ENCODE results near the gene FBXL19. TPM values are rescaled to one million over a fixed set of nuclear protein-coding genes. Genes with fewer than 3 reads are reported as not detected.

Gene FBXL19
- total and polyA plus RNA-seq, 9 of the 15 experiments (the other 6 are each of a cell fraction or from before 2014, with no cell fraction given) = 0.13 to 48.0 (median 13.5) TPM; not detected in 1

DNA sequence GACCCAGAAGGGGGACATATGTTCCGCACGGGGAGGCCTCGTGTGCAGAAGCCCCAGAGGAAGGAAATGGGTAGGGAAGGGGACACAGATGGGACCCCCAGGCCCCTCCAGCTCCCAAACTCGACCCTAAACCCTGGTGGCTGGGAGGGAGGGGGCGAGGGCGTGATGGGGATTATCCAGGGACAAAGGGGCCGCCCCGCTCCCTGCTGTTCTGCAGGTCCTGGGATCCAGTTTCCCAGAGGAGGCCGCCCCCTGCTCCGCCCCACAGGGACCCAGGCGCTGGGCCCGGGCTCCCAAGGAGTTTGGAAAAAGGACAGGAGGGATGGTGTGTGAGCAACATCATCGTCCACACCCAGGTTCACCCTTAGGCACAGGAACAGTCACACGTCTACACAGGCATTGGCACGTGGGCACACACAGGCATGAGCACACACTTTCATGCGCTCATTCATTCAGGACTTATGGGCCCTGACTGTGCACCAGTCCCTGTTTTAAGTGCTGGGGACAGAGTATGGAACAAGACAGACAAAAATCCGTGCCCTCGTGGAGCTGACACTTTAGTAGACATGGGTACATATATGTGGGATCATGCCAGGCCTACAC is 12.8 kb upstream of the FBXL19 start:
- H3K4me1 ChIP-seq (replicated peaks in 1 of 2; ENCODE audit: control insufficient read depth in 2 of 2, insufficient read depth in 2 of 2, low read length in 2 of 2) = peaks cover 0 to 4% of the 10 kb centered on the region in 2 experiments; a peak in 2 of 5 replicates
- H3K27ac ChIP-seq (ENCODE audit: extremely low read depth, low read depth, low read length) = no peak overlapping the region
- no peak overlapping the region for H2AFZ ChIP-seq (ENCODE audit: low read depth, low read length)
- BruUV-seq (replicated peaks) = no TSS peak
- no peak overlapping the region for H3K4me2 ChIP-seq (ENCODE audit: insufficient read depth, low read length)
- H3K9ac ChIP-seq (ENCODE audit: insufficient read depth in 1 of 2, low read depth in 2 of 2, low read length in 2 of 2) = no peak overlapping the region
- H4K20me1 ChIP-seq (replicated peaks; ENCODE audit: control insufficient read depth, insufficient read depth, low read length) = no peaks in the 10 kb centered on the region
- ATAC-seq (no peak), FAIRE-seq (no peak), DNase-seq (ENCODE audit: extremely low read depth in 1 of 4, low spot score in 3 of 4) (no peak)
- ChIA-PET CTCF (ENCODE audit: low intra/inter-chr PET ratio) (no interaction called here), POLR2A (no interaction called here)
- H3K9me1 ChIP-seq (ENCODE audit: control insufficient read depth, insufficient read depth, low read length) = no peaks in the 10 kb centered on the region
- no peaks in the 10 kb centered on the region for H3K9me3 ChIP-seq (replicated peaks; ENCODE audit: control insufficient read depth, insufficient read depth, low read depth, low read length)
- in situ Hi-C loops (cut with MboI) = no loop called here
- H3K27me3 ChIP-seq (ENCODE audit: control insufficient read depth in 2 of 2, insufficient read depth in 2 of 2, low read length in 2 of 2) = no peaks in the 10 kb centered on the region
- intact Hi-C loops (cut with micrococcal nuclease) = no loop called here
- H3K36me3 ChIP-seq (ENCODE audit: control insufficient read depth, insufficient read depth, low read length) = no peaks in the 10 kb centered on the region
- WGBS (ENCODE audit: insufficient coverage, low coverage, missing lambda C conversion rate) = 38% methylated on average over 12 of the region's 18 CpGs
- no peak overlapping the region for H3K4me3 ChIP-seq
- TF ChIP-seq WHSC1 (IDR thresholded peaks at IDR 0.05; ENCODE audit: low read length) = no peak
- H3K79me2 ChIP-seq (ENCODE audit: control insufficient read depth, insufficient read depth, low read length) = no peaks in the 10 kb centered on the region

DNA sequence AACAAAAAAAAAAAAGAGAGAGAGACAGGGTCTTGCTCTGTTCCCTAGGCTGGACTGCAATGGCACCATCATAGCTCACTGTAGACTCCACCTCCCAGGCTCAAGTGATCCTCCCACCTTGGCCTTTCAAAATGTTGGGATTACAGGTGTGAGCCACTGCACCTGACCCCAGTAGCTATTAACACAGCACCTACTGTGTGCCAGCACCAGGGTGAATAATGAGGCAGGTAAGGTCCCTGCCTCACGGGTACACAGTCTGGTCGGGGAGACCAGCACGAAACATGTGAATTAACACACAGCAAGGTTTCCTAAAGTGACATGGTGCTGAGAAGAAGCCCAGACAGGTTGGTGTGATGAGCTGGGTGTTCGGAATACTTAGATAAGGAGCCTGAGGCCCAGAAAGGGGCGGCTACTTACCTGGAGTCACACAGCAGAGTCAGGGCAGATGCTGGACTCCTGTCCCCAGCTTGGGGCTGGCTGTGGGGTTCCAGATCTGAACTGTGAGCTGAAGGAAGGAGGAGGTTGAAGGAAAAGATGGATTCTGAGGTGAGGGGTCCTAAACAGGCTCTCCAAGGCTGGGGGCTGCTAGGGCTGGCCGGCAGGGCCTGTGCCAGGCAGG is 10.5 kb upstream of the FBXL19 start:
- no peak overlapping the region for H3K4me3 ChIP-seq
- BruUV-seq (replicated peaks) = no TSS peak
- H4K20me1 ChIP-seq (replicated peaks; ENCODE audit: control insufficient read depth, insufficient read depth, low read length) = no peaks in the 10 kb centered on the region
- DNase-seq (ENCODE audit: extremely low read depth in 1 of 4, low spot score in 3 of 4) (no peak), FAIRE-seq (no peak), ATAC-seq (no peak)
- H2AFZ ChIP-seq (ENCODE audit: low read depth, low read length) = no peak overlapping the region
- no peaks in the 10 kb centered on the region for H3K9me3 ChIP-seq (replicated peaks; ENCODE audit: control insufficient read depth, insufficient read depth, low read depth, low read length)
- no peaks in the 10 kb centered on the region for H3K36me3 ChIP-seq (ENCODE audit: control insufficient read depth, insufficient read depth, low read length)
- H3K9me1 ChIP-seq (ENCODE audit: control insufficient read depth, insufficient read depth, low read length) = no peaks in the 10 kb centered on the region
- H3K27ac ChIP-seq (ENCODE audit: extremely low read depth, low read depth, low read length) = no peak overlapping the region
- peaks cover 0 to 4% of the 10 kb centered on the region in 2 experiments; a peak in 2 of 5 replicates for H3K4me1 ChIP-seq (replicated peaks in 1 of 2; ENCODE audit: control insufficient read depth in 2 of 2, insufficient read depth in 2 of 2, low read length in 2 of 2)
- ChIA-PET CTCF (ENCODE audit: low intra/inter-chr PET ratio) (no interaction called here), POLR2A (interaction anchor here (0.6 to 1.6 kb wide), 5 partner anchors 8 to 165 kb away, joined by 3 to 5 read pairs (median 3); partner anchors contain the start of gene PHKG2)
- H3K27me3 ChIP-seq (ENCODE audit: control insufficient read depth in 2 of 2, insufficient read depth in 2 of 2, low read length in 2 of 2) = no peaks in the 10 kb centered on the region
- no peak overlapping the region for H3K4me2 ChIP-seq (ENCODE audit: insufficient read depth, low read length)
- TF ChIP-seq ZKSCAN1 (IDR thresholded peaks at IDR 0.05; ENCODE audit: low read depth, low read length) = peak; percentile 52; the same call in 1 of the 2 replicates
- TF ChIP-seq HNRNPH1 (optimal IDR thresholded peaks at IDR 0.05; ENCODE audit: low read depth, low read length) = no peak
- H3K79me2 ChIP-seq (ENCODE audit: control insufficient read depth, insufficient read depth, low read length) = no peaks in the 10 kb centered on the region
- peak overlapping the region in 1 of 2 experiments; percentile 45; a peak in 1 of 4 replicates for H3K9ac ChIP-seq (ENCODE audit: insufficient read depth in 1 of 2, low read depth in 2 of 2, low read length in 2 of 2)
- intact Hi-C loops (cut with micrococcal nuclease) (no loop called here), in situ Hi-C loops (cut with MboI) (no loop called here)
- WGBS (ENCODE audit: insufficient coverage, low coverage, missing lambda C conversion rate) = 59% methylated on average over 6 of the region's 6 CpGs

Measured in K562 (cell line).